Stimulated activated CD4-positive, alpha-beta T cell treated with anti-CD3 and anti-CD28 coated beads, Interleukin-1b, Interleukin-23, amount 100 ng/mL, for 48 hours (primary cell): ENCODE results near the gene CALCOCO2.
"Not testable (repeated sequence)": the region's sequence is repeated elsewhere in the genome, so short reads cannot be mapped to it uniquely, and the experiment has no call there.

Experiments used
- DNase-seq: peaks from one replicate; pipeline ENCODE4 v3.0.0-alpha.2; 2020

Gene CALCOCO2, protein sequence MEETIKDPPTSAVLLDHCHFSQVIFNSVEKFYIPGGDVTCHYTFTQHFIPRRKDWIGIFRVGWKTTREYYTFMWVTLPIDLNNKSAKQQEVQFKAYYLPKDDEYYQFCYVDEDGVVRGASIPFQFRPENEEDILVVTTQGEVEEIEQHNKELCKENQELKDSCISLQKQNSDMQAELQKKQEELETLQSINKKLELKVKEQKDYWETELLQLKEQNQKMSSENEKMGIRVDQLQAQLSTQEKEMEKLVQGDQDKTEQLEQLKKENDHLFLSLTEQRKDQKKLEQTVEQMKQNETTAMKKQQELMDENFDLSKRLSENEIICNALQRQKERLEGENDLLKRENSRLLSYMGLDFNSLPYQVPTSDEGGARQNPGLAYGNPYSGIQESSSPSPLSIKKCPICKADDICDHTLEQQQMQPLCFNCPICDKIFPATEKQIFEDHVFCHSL

DNA sequence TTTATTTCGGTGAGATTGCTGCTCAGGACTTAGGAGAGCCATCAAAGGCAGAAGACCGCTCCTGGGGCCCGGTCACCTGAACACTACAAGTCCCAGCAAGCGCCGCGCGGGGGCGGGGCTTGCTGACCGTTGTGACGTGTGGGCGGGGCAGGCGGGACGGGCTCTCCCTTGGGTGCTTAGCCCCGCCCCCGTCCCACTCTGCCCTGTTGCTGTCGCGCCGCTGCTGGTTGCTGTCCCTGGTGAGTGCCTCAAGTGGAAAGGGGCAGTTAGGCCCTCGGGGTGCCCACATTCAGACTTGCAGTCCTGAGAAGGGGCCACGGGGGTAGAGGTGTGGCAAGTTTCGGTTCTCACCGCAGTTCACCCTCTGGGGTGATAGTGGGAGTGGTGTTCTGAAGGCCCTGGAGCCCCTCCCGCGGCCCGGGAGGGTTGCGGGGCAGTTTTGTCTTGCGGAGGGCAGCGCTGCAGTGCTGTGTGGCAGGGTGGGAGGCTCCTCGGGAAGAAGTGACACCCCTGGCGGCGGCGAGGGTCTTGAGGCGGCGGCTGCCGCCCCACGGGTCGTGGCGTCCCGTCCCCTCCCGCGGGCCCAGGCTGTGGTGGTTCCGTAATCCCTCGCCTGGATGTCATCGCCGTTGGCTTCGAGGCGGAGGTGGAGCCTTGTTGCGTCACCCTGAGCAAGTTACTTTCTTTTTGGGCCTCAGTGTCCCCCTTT is at the start of gene CALCOCO2:
TSS of gene CALCOCO2 (plus strand) at position 196 of the 709 bp plus-strand sequence. CDS start 10,673 bp downstream, outside the sequence.
- DNase-seq, result peak; percentile 87

DNA sequence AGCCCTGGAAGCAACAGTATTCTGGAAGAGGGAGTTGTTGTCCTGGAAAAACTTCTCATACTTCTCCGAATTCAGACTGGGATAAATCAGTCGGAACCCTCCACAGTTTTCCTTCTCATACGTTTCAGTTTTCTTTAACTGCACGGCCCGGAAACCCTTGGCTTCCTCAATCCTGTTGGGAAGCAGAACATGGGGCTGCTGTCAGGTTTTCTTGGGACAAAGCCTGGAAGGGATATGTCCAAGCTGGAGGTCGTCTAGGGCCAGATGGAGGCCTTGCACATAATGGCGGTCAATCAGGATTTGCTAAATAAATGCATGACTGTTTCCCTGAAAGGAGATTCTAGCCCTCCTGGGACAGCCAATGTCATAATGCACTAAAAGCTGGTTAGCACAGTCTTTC is 43.0 kb upstream of the CALCOCO2 start:
- DNase-seq, result no peak

DNA sequence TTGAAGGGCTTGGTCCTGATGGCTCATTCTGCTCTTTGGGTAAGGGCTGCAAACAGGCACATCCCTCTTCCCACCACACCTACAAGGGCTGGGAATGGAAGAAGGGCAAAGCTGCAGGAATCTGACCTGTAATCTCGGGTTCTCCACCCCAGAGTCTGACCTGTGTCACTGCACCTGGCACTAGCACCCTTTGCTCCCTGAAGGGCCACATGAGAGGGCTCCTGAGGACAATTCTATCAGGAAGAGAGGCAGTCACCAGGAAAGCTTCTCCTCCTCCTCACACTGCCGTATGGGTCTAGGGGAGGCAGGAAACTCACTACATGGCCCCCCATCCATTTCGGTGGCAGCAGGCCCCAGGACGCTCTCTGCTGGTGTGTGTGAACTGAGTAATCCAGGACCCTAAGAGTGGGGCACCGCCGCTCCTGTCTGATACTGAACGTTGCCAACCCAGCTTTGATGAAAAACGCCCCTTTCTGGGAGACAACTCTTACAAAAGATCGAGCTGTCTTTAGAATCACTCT is 40.2 kb upstream of the CALCOCO2 start:
- DNase-seq, result no peak

DNA sequence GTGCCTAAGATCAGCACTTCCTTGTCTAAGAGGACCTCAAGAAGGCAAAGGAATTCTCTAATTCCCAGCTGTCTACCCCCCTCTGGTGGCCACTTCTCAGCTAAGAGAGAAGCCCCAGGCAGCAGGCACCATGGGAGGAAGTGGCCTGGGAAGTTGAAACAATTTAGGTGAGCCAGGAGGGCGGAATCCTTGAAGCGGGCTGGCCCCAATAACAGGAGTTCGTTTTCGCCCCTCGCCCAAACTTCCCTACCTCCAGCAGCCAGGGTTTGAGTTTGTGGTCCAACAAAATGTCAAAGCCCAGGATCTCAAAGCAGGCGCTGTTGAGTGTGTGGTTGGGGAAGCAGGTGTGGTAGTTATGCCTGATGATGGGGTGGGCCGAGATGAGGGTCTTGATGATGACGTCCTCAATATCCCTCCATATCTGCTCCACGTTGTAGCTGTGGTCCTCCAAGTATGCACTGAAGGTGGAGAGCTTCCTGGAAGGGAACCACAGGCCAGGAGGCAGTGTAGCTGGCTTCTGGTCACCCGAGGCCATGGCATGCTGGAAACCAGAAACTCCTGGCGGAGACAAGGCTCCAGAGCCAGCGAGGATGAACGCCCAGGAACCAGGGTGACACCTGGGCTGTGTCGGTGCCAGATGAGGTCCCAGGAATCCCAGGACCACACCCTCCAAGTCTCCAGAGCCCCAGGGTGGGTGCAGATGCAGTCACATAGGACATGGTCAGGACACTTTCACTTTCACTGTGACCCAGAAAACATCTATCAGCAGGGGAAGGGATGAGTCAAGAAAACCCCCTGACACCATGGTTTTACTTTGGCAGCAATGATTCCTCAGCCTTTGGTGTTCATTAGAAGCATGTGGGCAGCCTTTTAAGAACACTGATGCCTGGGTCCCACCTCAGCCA is 39.5 kb upstream of the CALCOCO2 start:
- no peak for DNase-seq

DNA sequence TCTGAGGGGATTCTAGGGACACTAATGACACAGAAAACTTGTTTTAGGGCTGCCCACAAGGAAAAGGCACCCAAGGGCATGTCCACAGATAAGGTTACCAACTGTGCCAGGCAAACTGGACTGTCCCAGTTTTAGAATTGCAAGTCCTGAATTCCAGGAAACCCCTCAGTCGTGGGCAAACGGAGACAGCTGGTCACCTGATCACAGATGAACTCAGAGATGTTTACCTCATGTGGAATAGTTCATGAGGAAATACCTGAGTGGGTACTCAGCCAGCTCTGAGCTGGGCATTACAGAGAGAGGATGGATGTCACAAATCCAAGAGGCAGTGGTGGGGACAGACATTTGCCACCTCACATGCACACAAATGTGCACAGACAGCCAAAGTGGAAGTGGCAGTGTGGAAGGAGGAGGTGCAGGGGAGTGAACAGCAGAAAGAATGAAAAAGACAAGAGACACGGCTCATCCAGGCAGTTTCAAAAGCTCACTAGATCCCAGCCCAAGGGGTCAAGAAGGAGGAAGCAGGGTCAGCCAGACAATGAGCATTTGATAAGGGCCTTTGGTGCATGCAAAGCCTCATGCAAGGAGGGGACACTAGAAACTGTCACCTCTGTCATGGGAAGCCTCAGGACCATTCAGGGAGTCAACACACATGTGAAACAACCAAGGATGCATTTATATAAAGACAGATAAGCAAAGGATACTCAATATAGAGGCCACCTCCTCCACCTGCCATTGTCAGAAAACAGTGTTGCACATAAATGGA is 38.6 kb upstream of the CALCOCO2 start:
- DNase-seq, result no peak

DNA sequence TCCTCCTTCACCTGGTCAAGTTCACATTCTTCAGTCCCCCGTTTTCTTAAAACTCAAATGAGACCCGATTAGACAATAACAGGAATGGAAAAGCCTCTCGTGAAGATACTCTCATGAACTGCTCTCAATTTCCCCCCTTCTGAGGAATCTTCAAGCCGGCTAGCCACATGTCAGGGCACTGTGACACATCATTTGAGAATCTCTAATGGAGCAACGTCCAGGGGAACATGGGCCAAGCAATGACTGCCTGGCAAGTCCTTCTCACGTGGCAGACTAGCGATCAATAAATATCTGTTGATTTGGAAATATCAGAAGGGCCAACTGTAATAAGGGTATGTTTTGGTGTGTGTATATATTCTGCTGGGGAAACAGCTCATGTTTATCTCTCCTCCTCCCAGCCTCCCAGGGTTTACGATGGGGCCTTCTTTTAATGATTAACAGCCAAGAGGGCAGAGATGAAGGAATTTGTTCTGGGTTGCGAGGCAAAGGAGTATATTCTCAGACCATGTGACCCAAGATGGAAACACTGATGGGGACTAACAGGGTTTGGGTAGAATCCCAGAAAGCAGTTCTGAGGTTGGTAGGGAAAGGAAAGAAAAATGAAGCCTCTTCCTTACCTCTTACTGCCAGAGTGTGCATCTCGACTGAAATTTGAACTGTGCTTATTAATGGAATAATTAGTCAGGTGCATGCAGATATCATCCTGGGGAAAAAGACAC is 35.2 kb upstream of the CALCOCO2 start:
- no peak for DNase-seq

DNA sequence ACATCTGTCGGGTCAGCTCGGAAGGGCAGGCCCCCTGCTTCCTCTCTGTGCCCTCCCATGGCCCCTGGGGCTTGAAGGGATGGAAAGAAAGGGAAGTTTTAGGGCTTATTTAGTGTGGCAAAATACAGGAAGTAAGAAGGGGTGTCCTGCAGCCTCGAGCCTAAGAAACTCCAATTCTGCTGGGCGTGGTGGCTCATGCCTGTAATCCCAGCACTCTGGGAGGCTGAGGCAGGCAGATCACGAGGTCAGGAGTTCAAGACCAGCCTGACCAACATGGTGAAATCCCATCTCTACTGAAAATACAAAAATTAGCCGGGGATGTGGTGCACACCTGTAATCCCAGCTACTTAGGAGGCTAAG is 34.7 kb upstream of the CALCOCO2 start:
- not testable (repeated sequence) for DNase-seq

DNA sequence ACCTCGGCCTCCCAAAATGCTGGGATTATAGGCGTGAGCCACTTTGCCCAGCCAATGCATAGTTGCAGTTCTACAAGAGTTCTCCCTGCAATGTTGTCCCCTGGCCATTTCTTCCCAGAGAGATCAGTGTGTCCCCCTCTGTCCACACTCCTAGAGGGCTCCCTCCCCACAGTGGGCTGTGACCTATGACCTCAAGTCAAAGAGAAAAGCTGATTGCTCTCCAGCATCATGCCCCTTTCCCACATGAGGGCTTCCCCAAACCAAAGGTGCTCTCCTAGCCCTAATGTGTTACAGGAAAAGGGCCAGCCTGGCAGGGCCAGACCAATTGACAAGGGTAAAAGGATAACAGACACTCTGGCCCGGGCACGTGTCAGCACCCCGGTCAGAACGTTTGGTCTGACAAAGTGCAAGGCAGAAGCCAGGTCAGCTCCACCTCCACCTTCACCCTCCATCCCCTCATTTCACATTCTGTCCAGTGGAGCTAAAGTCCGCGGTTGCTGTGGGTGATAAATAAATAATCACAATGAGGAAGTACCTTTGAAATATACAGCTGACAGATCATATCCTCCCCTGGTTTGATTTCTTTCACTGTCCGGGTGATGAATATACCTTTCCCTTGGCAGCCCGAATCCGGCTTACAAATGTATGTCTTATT is 31.6 kb upstream of the CALCOCO2 start:
- no peak for DNase-seq

DNA sequence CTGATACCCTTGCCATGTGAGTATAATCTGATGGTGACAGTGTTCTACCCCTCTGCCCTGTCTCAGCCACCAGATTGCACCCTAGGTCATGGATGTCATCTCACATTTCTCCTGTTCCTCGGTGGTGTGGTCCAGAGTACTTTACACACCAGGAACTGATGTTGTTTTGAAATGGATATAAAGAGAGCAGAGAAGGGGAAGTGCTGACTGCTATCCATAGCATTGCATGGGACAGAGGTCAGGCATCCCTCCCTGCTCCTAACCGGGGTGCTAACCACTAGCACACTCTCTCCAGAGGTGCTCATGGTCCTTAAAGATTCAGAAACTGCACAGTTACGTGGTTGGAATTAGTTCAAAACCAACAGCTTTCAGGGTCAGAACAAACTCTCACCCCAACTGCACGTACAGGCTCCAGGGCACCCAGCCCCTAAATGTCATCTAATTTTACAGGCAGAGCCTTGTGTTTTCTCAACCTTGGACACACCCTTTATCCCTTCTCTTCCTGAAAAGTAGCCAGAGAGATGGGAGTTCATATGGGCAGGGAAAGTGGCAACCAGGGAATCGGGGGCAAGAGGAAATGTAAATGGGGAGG is 30.1 kb upstream of the CALCOCO2 start:
- DNase-seq, result no peak

DNA sequence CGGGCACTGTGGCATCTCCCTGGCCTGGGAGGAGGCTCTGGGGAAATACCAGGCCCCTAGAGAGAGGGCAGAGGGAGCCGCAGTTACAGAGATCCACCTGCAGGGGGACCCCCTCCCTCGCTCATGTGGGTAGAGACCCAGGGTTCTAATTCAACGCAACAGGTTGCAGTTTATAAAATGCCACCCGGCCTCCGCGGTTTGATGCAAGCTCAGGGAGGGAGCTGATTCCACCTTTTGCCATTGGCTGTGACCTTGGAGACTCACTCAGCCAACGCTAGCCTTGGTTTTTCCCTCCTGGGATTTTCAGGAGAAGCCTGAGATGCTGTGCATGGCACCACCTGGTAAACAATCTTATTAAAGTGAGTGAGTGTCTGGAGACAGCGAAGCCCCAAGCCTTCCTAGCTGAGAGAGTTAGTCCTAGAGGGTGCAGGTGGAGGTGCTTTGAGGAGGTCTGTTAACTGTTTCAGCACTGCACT is 25.9 kb upstream of the CALCOCO2 start:
- peak; percentile 66 for DNase-seq

DNA sequence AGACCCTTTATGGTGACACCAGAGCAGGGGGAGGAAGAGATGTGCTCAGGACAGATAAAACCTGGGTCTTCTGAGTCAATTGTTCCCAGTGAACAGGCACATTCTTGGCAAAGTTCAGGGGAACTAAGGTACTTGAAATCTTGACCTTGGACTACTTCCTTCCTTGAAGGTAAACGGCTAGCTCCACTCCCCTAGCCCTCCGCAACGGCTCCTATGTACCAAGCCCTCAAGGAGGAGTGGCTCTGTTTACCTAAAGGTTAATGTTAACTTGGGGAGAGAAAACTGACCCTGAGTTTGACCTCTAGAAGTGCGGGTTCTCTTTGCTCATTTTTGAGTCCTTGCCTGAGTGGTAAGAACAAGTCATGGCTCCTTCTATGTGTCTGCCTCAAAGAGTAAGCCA is 21.7 kb upstream of the CALCOCO2 start:
- DNase-seq, result no peak

DNA sequence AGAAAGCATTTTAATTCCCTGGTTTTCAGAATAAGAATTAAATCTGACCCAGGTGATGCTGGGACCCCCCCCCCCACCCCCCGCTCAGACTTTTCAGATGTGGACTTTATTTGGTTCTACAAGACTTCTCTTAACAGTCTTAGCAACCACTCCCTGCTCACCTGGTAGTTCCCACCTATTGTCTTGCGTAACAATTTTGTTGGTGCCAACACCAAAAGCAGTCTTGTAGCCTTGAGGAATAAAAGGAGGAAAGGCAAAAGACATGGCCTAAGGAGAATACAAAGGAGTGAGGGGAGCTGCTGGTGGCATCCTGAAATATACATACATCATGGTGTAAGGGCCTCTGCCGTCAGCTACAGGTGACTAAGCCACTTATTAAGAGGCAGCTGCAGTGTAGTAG is 18.8 kb upstream of the CALCOCO2 start:
- no peak for DNase-seq

DNA sequence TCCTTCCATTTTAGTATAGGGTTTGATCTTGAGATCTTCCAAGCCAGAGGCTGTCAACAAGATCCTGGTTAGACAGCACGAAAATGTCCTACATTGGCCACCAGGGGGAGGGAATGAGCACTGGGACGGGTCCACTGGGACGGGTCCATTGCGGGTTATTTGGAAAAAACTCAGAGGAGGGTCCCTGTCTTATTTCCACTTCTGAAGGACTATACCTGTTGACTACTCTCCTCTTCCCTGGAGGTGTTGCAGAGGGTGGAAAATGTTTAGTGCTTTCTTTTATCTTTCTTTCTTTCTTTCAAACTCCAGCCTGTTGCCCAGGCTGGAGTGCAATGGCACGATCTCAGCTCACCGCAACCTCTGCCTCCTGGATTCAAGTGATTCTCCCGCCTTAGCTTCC is 16.3 kb upstream of the CALCOCO2 start:
- DNase-seq, result peak; percentile 48

DNA sequence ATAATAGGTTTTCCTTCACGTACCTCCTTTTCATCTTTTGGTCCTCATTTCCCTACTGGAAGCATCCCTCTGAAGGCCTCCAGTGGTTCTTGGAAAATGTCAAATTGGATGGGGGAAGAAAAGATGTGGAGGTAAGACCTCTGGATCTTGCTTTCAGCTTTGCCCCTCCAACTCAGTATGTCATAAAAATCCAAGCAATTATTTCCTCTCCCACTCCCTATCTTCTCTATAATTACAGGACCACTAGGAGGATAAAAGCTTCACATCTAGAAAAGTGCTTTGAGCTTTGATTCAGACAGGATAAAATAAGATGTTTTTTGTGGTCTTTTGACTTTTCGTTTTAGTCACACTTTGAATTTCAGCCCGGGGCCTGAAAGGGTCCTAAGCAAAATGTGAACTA is 15.5 kb upstream of the CALCOCO2 start:
- DNase-seq, result no peak

DNA sequence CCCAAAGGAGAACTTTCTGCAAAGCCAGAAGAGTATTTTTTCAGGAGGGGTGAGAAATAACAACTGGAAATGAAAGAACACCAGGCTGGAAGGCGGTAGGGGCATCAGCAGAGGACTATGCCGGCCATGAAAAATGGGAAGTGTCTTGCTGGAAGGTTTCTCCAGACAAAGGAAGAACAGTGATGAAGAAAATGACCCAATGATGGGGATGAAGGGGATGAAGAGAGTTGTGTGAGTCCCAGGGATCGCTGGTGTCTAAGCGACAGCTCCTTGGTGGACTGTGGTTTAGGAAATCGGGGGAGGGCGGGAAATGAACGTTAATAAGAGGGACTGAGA is 14.4 kb upstream of the CALCOCO2 start:
- DNase-seq, result no peak

DNA sequence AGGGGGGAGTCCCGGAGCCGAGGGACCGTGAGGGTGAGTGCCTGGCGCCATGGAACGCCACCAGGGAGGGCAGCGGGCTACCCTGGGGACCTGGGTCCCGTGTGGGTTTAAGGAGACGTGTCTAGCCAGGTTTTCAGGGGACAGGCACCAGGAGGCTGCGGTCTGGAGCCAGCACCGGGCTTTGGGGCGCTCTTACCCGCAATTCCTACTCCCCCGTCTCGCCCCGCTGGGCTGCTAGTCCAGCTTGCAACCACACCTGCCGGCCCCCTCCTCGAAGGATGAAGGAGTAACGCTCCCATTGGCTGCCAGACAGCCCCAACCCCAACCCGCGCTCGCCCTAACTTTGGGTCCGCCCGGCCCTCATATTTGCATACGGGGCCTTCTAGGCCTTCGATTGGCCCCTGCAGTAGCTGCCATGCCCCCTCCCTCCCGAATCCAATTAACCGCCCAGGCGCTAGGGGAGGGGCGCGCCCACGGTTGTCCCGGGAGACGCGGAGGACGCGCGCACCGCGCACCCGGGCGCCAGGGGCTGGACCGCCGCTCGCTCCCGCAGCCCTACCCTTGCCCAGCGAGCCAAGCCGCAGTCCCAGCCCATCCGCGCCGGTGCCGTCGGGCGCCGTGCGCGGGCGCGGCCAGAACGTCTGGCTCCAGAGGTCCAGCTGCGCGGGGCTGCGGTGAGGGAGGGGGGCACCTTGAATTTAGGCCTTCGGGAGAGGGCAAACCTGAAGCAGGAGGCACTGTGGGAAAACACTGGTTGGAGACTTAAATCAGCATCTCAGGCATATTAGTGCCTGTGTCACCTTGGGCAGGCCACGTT is 13.9 kb upstream of the CALCOCO2 start, which contains the start of gene TTLL6:
TSS of gene TTLL6 (minus strand) at position 456 of the 817 bp plus-strand sequence. CDS start at position 299, 157 bp downstream.
- DNase-seq, result peak; percentile 69

DNA sequence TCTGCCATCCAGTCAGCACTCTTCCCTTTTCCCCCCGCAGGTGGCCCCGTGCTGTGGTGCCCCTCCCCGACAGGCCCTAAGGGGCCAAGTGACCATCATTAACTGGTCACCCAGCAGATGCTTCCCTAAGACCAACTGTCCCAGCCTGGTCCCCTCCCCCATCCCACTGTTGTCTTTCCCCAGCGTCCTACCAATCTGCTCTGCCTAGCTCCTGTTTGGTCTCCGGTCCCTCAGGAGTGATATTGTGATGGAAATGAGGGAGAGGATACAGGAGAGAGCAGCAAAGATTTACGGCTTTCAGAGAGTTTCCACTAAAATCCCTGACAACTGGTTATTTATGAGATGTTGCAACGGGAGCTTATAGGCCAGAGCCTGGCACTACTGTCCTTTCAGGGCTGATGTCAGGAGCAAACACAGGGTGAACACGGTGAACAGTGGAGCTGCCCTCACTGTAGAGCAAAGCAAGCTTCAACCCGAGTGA is 12.4 kb upstream of the CALCOCO2 start:
- no peak for DNase-seq

DNA sequence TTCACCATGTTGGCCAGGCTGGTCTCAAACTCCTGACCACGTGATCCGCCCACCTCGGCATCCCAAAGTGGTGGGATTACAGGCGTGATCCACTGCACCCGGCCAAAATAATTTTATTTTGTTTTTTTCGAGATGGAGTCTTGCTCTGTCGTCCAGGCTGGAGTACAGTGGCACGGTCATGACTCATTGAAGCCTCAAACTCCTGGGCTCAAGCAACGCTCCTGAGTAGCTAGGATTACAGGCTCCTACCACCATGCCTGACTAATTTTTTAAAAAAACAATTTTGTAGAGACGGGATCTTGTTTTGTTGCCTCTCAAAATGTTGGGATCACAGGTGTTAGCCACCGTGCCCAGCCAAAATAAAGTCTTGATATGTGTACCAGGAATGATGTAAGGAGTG is 11.4 kb upstream of the CALCOCO2 start:
- DNase-seq, result no peak

DNA sequence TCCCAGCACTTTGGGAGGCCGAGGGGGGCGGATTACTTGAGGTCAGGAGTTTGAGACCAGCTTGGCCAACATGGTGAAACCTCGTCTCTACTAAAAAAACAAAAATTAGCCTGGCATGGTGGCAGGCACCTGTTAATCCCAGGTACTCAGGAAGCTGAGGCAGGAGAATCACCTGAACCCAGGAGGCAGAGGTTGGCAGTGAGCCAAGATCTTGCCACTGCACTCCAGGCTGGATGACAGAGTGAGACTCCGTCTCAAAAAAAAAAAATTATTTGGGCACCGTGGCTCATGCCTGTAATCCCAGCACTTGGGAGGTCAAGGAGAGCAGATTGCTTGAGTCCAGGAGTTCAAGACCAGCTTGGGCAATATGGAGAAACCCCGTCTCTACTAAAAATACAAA is 9.9 kb upstream of the CALCOCO2 start:
- not testable (repeated sequence) for DNase-seq
